Heart left ventricle (tissue), 16 donors: ENCODE data around the gene MPPED1. TPM values are rescaled to one million over a fixed set of nuclear protein-coding genes. Genes with fewer than 3 reads are reported as not detected.
A peak's percentile ranks its signal among the peaks of the same experiment; 100 is the strongest.

Experiments
- ATAC-seq, 4 donors: fragments of 200-7000 bp; cut with Tn5 transposase; one replicate each; pipeline ENCODE4 v1.9.1; 2020 to 2022; ENCODE audit warnings: moderate library complexity in 4 of 4, mild to moderate bottlenecking in 3 of 4, moderate number of reproducible peaks in 1 of 4
- DNase-seq, 5 donors: peaks; one replicate each; pipeline ENCODE4 v3.0.0-alpha.2; 2020
- H3K27ac ChIP-seq, 12 donors: fragments of 200-600 bp; sonication (generic) in 4 of 12; one replicate each; pipeline versions ENCODE4 v1.5.0 to v1.8.0; 2016 to 2022; ENCODE audit warnings: mild to moderate bottlenecking in 2 of 12
- H3K27me3 ChIP-seq, 9 donors: fragments of 200-600 bp; sonication (generic) in 2 of 9; one replicate each; pipeline versions ENCODE4 v1.5.1 to v1.8.0; 2016 to 2022; ENCODE audit warnings: mild to moderate bottlenecking in 3 of 9
- H3K36me3 ChIP-seq, 9 donors: fragments of 200-600 bp; sonication (generic) in 2 of 9; one replicate each; pipeline versions ENCODE4 v1.5.0 to v1.8.0; 2018 to 2022; ENCODE audit warnings: mild to moderate bottlenecking in 2 of 9
- H3K4me1 ChIP-seq, 12 donors: fragments of 200-600 bp; sonication (generic) in 4 of 12; one replicate each; pipeline versions ENCODE4 v1.5.0 to v1.8.0; 2016 to 2022; ENCODE audit warnings: mild to moderate bottlenecking in 3 of 12
- H3K4me3 ChIP-seq, 12 donors: fragments of 200-600 bp; sonication (generic) in 4 of 12; one replicate each; pipeline versions ENCODE4 v1.5.0 to v1.8.0; 2017 to 2022; ENCODE audit warnings: mild to moderate bottlenecking in 9 of 12, moderate library complexity in 4 of 12
- H3K9me3 ChIP-seq, 12 donors: fragments of 200-600 bp; sonication (generic) in 4 of 12; one replicate each; pipeline versions ENCODE4 v1.5.0 to v1.8.0; 2016 to 2022; ENCODE audit warnings: mild to moderate bottlenecking in 1 of 12
- CTCF ChIP-seq, 12 donors: fragments of 200-600 bp; sonication (generic) in 4 of 12; IDR thresholded peaks; one replicate each; pipeline versions ENCODE4 v1.5.0 to v1.8.0; 2018 to 2022; ENCODE audit warnings: antibody characterized with exemption in 12 of 12, mild to moderate bottlenecking in 5 of 12
- POLR2A ChIP-seq, 2 donors: fragments of 450-650 bp; IDR thresholded peaks; one replicate each; pipeline ENCODE4 v1.6.1; 2017; ENCODE audit warnings: antibody characterized with exemption in 2 of 2, mild to moderate bottlenecking in 2 of 2, moderate library complexity in 2 of 2
- WGBS, 4 donors: extraction: QIAGEN DNeasy Blood & Tissue Kit in 2 of 4; methylation state at CpG; one replicate each; pipeline versions ENCODE4 v1.1.5 to v1.1.7; 2013 to 2018; 5-methylcytosine and 5-hydroxymethylcytosine counted together
- intact Hi-C, 10 donors: fragments of 100-400 bp; cut with DNase I; formaldehyde crosslinking; loops; one replicate each; pipeline versions ENCODE4 v1.11.1 to v1.14.2; 2022
- polyA plus RNA-seq, 2 donors: library from polyadenylated mRNA; stranded (reverse); fragments of 200-250 nt; gene quantifications; one replicate each; pipeline ENCODE4 v1.2.3, GENCODE V29; 2013
- total RNA-seq, 9 donors: library from RNA; depleted of rRNA in 2 of 9; stranded (reverse); fragments of >200 nt in 2 of 9; fragmentation: NEBNext Ultra II Directional in 3 of 9; extraction: Animal tissue kit (Norgen Biotek cat#: 25700) in 3 of 9; gene quantifications; one replicate each; pipeline versions ENCODE4 v1.1.0 to v1.2.4, GENCODE V29; 2016 to 2023
- donor health status: ischemic (EF 13 %, LVEDD 7.1; RV severe dilation, severe dysfunction).
- donor health status: healthy with polysubstance abuse.
- donor health status: DM: no; HTN: yes; CAD: no.
- donor health status: DM: no; HTN: no; CAD: no.
- donor health status: ischemic (EF 25% LVEDD 6.9; RV normal size, moderate dysfunction).
- donor health status: ischemic (EF 25% LVEDD 5.7; RV mildly dilated, moderate dysfunction).
- donor health status: healthy.
- donor health status: DM: yes; HTN: yes; CAD: no.
- donor health status: ischemic (EF 35%, LVEDD 5.7; RV mildly dilated, moderate dysfunction).
- donor health status: nonischemic (EF 11% LVEDD 7.7; RV severe dilation, severe dysfunction).
- donor health status: DM: yes; HTN: yes; CAD: no.
- donor health status: PGD.
- donor health status: ischemic (EF 29% LVEDD 5.4; RV normal size, mild dysfunction).
- donor health status: nonischemic (EF 23%, LVEDD 6.1; RV moderate dilation, normal function).

Gene MPPED1
- total and polyA plus RNA-seq, 11 donors, result 0.12 TPM; not detected in 10

GRCh38 chr22:43443152-43443471 is 31.3 kb downstream of the MPPED1 start:
- Histone ChIP-seq H3K27ac (no peak overlapping the region), H3K4me3 (no peak overlapping the region), H3K9me3 (no peaks in the 10 kb centered on the region), H3K27me3 (peaks cover 0 to 11% (median 0%) of the 10 kb centered on the region in 9 donors), H3K36me3 (no peaks in the 10 kb centered on the region), H3K4me1 (no peaks in the 10 kb centered on the region)
- DNase-seq (no peak), ATAC-seq (no peak)
- TF ChIP-seq POLR2A (IDR thresholded peaks at IDR 0.05) (no peak), CTCF (IDR thresholded peaks at IDR 0.05) (no peak)
- intact Hi-C loops, result no loop called here
- WGBS, 4 donors, result 71 to 86% (median 75%) methylated on average over 6 of the region's 6 CpGs

- DNase-seq (no peak), ATAC-seq (peak in 1 of 4 donors; percentile 75)
- no peak for TF ChIP-seq POLR2A (IDR thresholded peaks at IDR 0.05)
- no peak for TF ChIP-seq CTCF (IDR thresholded peaks at IDR 0.05)
- Histone ChIP-seq H3K36me3 (no peaks in the 10 kb centered on the region), H3K4me1 (no peaks in the 10 kb centered on the region), H3K9me3 (no peaks in the 10 kb centered on the region), H3K27ac (no peak overlapping the region), H3K27me3 (peaks cover 0 to 7% (median 0%) of the 10 kb centered on the region in 9 donors), H3K4me3 (no peak overlapping the region)
- intact Hi-C loops, result no loop called here
- WGBS, 4 donors, result 66 to 71% (median 71%) methylated on average over 10 of the region's 10 CpGs
These were observed 34.4 kb downstream of the MPPED1 start for GRCh38 chr22:43446037-43446803.

- Histone ChIP-seq H3K27me3 (peaks cover 0 to 4% (median 0%) of the 10 kb centered on the region in 9 donors), H3K9me3 (no peaks in the 10 kb centered on the region), H3K4me1 (no peaks in the 10 kb centered on the region), H3K36me3 (no peaks in the 10 kb centered on the region), H3K4me3 (no peak overlapping the region), H3K27ac (no peak overlapping the region)
- DNase-seq (no peak), ATAC-seq (peak in 1 of 4 donors; percentile 20)
- intact Hi-C loops, result no loop called here
- TF ChIP-seq CTCF (IDR thresholded peaks at IDR 0.05) (no peak), POLR2A (IDR thresholded peaks at IDR 0.05) (no peak)
- WGBS, 4 donors, result 35 to 42% (median 37%) methylated on average over 7 to 8 of the region's 8 CpGs
These were observed 35.1 kb downstream of the MPPED1 start for GRCh38 chr22:43446916-43447315.

- no peak overlapping the region for H3K4me3 ChIP-seq
- no peaks in the 10 kb centered on the region for H3K4me1 ChIP-seq
- no peak for DNase-seq
- no peak for ATAC-seq
- H3K27me3 ChIP-seq, result peaks cover 0 to 7% (median 0%) of the 10 kb centered on the region in 9 donors
- H3K27ac ChIP-seq, result no peak overlapping the region
- TF ChIP-seq CTCF (IDR thresholded peaks at IDR 0.05), result no peak
- TF ChIP-seq POLR2A (IDR thresholded peaks at IDR 0.05), result no peak
- WGBS, 4 donors, result 40 to 54% (median 45%) methylated on average over 10 of the region's 10 CpGs
- H3K9me3 ChIP-seq, result no peaks in the 10 kb centered on the region
- H3K36me3 ChIP-seq, result no peaks in the 10 kb centered on the region
- intact Hi-C loops, result no loop called here
These were observed 35.6 kb downstream of the MPPED1 start for GRCh38 chr22:43447380-43447779.
